ENCODE data around the gene FBL.

FBL gene

GRCh38 chr19:39832341-39833083, 13.7 kb downstream of the FBL start:
- no peaks in the 10 kb centered on the region for H3K27me3 ChIP-seq (ENCODE audit: control insufficient read depth, low read length)
- no peaks in the 10 kb centered on the region for H3K9me2 ChIP-seq (replicated peaks; ENCODE audit: control insufficient read depth, low read length)
- TF ChIP-seq CTCF (IDR thresholded peaks at IDR 0.05; ENCODE audit: low read depth, low read length, poor library complexity, severe bottlenecking) = no peak
- no peak for TF ChIP-seq EZH2phosphoT487 (IDR thresholded peaks at IDR 0.05; ENCODE audit: borderline replicate concordance, low read length)
- H3F3A ChIP-seq (ENCODE audit: control insufficient read depth, insufficient read depth) = peaks cover 19% of the 10 kb centered on the region
- H3K27ac ChIP-seq (ENCODE audit: low read depth, low read length) = no peak overlapping the region
- peaks cover 17% of the 10 kb centered on the region for H3K79me2 ChIP-seq (ENCODE audit: control insufficient read depth, low read length)
- peaks cover 22% of the 10 kb centered on the region for H3K4me1 ChIP-seq (ENCODE audit: control insufficient read depth, low read length)
- H4K20me1 ChIP-seq (ENCODE audit: control insufficient read depth, insufficient read depth, low read depth, low read length) = 0 out of 2 replicates have a peak, but pooled peaks cover 9% of the 10 kb centered on the region
- no peaks in the 10 kb centered on the region for H3K9me3 ChIP-seq (ENCODE audit: control insufficient read depth, insufficient read depth, low read length)
- H3K4me3 ChIP-seq (ENCODE audit: low read length) = 0 out of 2 replicates have a peak overlapping the region, but pooled peaks have one; percentile 88
- peak overlapping the region; percentile 95 for H3K4me2 ChIP-seq (ENCODE audit: low read length)
- peaks cover 91% of the 10 kb centered on the region for H3K36me3 ChIP-seq (ENCODE audit: control insufficient read depth, low read length)

- H3K4me3 ChIP-seq (ENCODE audit: low read length) = no peak overlapping the region
- peaks cover 16% of the 10 kb centered on the region for H3F3A ChIP-seq (ENCODE audit: control insufficient read depth, insufficient read depth)
- H3K27me3 ChIP-seq (ENCODE audit: control insufficient read depth, low read length) = no peaks in the 10 kb centered on the region
- no peaks in the 10 kb centered on the region for H3K9me2 ChIP-seq (replicated peaks; ENCODE audit: control insufficient read depth, low read length)
- H3K4me2 ChIP-seq (ENCODE audit: low read length) = no peak overlapping the region
- 0 out of 2 replicates have a peak, but pooled peaks cover 9% of the 10 kb centered on the region for H4K20me1 ChIP-seq (ENCODE audit: control insufficient read depth, insufficient read depth, low read depth, low read length)
- H3K4me1 ChIP-seq (ENCODE audit: control insufficient read depth, low read length) = peaks cover 22% of the 10 kb centered on the region
- H3K79me2 ChIP-seq (ENCODE audit: control insufficient read depth, low read length) = peaks cover 17% of the 10 kb centered on the region
- no peak for TF ChIP-seq EZH2phosphoT487 (IDR thresholded peaks at IDR 0.05; ENCODE audit: borderline replicate concordance, low read length)
- no peak for TF ChIP-seq CTCF (IDR thresholded peaks at IDR 0.05; ENCODE audit: low read depth, low read length, poor library complexity, severe bottlenecking)
- no peaks in the 10 kb centered on the region for H3K9me3 ChIP-seq (ENCODE audit: control insufficient read depth, insufficient read depth, low read length)
- no peak overlapping the region for H3K27ac ChIP-seq (ENCODE audit: low read depth, low read length)
- peaks cover 88% of the 10 kb centered on the region for H3K36me3 ChIP-seq (ENCODE audit: control insufficient read depth, low read length)
These were observed 14.5 kb downstream of the FBL start for GRCh38 chr19:39831679-39832078.

- Histone ChIP-seq H3K27me3 (ENCODE audit: control insufficient read depth, low read length) (no peaks in the 10 kb centered on the region), H3K9me3 (ENCODE audit: control insufficient read depth, insufficient read depth, low read length) (no peaks in the 10 kb centered on the region), H3K4me3 (ENCODE audit: low read length) (no peak overlapping the region), H3K4me1 (ENCODE audit: control insufficient read depth, low read length) (peaks cover 22% of the 10 kb centered on the region), H4K20me1 (ENCODE audit: control insufficient read depth, insufficient read depth, low read depth, low read length) (0 out of 2 replicates have a peak, but pooled peaks cover 9% of the 10 kb centered on the region), H3K79me2 (ENCODE audit: control insufficient read depth, low read length) (peaks cover 17% of the 10 kb centered on the region), H3F3A (ENCODE audit: control insufficient read depth, insufficient read depth) (peaks cover 13% of the 10 kb centered on the region), H3K36me3 (ENCODE audit: control insufficient read depth, low read length) (peaks cover 88% of the 10 kb centered on the region), H3K9me2 (replicated peaks; ENCODE audit: control insufficient read depth, low read length) (no peaks in the 10 kb centered on the region), H3K4me2 (ENCODE audit: low read length) (no peak overlapping the region), H3K27ac (ENCODE audit: low read depth, low read length) (no peak overlapping the region)
- TF ChIP-seq CTCF (IDR thresholded peaks at IDR 0.05; ENCODE audit: low read depth, low read length, poor library complexity, severe bottlenecking) (no peak), EZH2phosphoT487 (IDR thresholded peaks at IDR 0.05; ENCODE audit: borderline replicate concordance, low read length) (no peak)
These were observed 15.3 kb downstream of the FBL start for GRCh38 chr19:39830847-39831246.
